GM10266 (cell line): ENCODE measurements around the gene ATAD3B.
"Not testable (repeated sequence)": the region's sequence is repeated elsewhere in the genome, so short reads cannot be mapped to it uniquely, and the experiment has no call there.

Experiments
- DNase-seq: peaks from one replicate; pipeline ENCODE4 v3.0.0; 2012; ENCODE audit errors: extremely low spot score
- TF ChIP-seq, protein P1 (sequence below): IDR thresholded peaks from 2 replicates; pipeline ENCODE4 v1.5.1; 2012; ENCODE audit warnings: mild to moderate bottlenecking, low read depth; ENCODE audit not compliant: control insufficient read depth, insufficient read depth; ENCODE audit errors: missing control alignments

The ATAD3B gene

DNA sequence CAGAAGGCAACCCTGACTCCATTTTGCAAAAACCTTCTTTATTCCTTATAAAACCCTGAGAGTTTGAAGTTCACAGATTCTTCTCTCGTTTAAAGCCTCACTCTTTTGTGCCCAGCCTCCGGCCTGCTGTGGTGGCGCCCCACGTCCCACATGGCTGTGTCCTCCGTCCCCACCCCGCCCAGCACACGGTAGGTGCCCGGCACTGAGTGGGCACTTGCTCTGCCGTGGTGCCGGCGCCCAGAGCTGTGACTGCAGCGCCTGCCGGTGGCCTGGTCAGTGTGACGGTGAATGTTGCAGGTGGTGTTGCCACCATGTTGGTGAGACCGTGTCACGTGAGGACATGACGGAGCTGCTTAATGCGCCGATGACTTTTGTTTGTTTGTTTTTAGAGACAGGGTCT lies 49.8 kb downstream of the ATAD3B start:
- no peak for DNase-seq

GRCh38 chr1:1522536-1522935 lies 51.0 kb downstream of the ATAD3B start:
- DNase-seq: not testable (repeated sequence)

More for the DNA sequence above, 49.8 kb downstream of the ATAD3B start:
- TF ChIP-seq, protein P1, sequence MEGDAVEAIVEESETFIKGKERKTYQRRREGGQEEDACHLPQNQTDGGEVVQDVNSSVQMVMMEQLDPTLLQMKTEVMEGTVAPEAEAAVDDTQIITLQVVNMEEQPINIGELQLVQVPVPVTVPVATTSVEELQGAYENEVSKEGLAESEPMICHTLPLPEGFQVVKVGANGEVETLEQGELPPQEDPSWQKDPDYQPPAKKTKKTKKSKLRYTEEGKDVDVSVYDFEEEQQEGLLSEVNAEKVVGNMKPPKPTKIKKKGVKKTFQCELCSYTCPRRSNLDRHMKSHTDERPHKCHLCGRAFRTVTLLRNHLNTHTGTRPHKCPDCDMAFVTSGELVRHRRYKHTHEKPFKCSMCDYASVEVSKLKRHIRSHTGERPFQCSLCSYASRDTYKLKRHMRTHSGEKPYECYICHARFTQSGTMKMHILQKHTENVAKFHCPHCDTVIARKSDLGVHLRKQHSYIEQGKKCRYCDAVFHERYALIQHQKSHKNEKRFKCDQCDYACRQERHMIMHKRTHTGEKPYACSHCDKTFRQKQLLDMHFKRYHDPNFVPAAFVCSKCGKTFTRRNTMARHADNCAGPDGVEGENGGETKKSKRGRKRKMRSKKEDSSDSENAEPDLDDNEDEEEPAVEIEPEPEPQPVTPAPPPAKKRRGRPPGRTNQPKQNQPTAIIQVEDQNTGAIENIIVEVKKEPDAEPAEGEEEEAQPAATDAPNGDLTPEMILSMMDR: no peak

DNA sequence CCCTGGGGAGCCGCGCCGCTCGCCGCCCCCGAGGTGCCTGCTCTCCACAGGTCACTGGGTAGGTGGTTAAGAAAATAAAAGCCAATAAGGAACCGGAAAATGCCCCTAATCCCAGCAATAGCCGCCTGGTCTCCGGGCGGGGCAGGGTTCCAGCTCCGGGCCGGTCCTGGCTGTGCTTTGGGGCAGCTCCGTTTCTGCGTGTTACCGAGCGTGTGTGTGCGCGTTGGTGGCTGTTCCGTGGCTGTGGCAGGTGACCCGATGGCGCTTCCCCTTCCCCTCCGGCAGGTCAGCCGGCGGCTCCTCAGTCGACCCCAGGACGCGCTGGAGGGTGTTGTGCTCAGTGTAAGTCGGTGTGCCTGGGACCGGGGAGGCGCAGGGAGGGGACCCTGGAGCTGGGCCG lies 51.7 kb downstream of the ATAD3B start:
- DNase-seq: not testable (repeated sequence)

DNA sequence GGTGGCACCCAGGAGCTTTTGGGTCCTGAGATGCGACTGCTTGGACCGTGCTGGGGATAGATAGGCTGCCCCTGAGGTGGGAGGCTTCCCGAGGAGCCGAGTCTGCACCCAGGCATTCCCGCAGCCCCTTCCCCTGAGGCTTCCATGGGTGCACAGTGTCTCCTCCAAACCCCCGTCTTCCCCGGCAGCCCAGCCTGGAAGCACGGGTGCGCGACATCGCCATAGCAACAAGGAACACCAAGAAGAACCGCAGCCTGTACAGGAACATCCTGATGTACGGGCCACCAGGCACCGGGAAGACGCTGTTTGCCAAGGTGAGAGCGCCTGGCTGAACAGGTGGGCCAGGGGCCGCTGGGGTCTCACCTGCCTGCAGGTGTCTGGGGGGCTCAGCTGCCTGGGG lies 52.1 kb downstream of the ATAD3B start:
- peak; percentile 8 for DNase-seq

DNA sequence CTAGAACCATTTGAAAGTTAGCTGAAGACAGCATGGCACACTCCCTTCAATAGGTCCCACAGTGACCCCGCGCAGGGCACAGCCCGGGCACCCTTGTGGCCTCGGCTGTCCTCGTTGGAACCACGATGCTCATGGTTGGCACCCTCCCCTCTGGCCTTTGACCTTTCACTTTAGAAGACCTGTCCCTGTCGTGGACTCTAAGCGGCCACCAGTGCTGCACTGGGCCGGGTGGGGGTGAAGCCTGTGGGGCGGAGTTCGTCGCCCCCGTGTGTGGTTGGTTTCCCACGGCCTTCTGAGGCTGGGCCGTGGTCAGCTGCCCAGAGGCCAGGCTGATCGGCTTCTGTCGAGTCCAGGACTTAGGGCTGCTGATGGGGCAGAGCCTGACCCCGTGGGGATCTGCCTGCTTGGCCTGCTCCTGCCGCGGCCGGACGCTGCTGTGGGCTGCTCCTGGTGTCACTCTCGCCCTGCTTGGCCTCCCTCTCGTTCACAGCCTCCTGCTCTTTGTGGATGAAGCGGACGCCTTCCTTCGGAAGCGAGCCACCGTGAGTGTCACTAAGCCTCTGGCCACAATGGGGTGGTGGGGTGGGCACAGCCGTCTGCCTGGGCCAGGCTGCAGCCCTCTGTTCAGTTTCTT lies 53.3 kb downstream of the ATAD3B start:
- not testable (repeated sequence) for DNase-seq

DNA sequence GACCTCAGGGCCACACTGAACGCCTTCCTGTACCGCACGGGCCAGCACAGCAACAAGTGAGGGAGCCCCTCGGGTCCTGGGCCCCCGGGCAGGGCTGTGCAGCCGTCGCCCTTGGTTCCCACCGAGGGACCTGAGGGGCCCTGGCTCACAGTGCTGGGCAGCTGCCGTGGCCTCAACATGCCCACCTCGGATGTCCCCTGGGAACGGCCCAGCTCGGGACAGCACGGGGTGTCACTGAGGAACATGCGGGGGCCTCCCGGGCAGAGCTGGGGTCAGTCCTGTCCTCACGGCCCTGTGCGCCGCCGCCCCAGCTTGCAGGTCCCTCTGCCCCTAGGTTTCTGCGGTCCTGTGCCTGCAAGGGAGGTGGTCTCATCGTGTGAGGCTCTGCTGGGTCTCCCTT lies 54.9 kb downstream of the ATAD3B start:
- DNase-seq: not testable (repeated sequence)

- TF ChIP-seq, protein P1: no peak
- DNase-seq: peak; percentile 7
Observed at GRCh38 chr1:1527092-1527816, 55.7 kb downstream of the ATAD3B start.

GRCh38 chr1:1528301-1529267 lies 57.0 kb downstream of the ATAD3B start:
- DNase-seq: peak; percentile 8
- TF ChIP-seq, protein P1: no peak

DNA sequence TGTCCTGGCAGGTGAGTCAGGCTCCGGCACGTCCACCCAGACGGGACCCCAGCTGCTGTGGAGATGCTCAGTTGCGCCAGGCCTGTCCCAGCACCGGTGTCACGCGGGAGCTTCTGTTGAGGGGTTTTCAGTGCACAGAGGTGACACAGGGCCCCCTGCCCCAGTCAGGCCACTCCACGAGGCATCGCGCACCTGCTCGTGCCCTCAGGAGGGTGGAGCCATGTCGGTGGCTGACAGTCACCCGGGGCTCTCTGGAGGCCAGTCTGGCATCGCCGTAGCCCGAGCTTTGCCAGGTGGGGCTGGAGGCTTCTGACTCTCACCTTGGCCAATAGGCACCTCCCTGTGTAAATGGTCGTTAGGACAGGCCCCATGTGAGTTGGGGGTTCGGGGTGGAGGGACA lies 57.8 kb downstream of the ATAD3B start:
- TF ChIP-seq, protein P1: no peak
- DNase-seq: no peak
